Measurements from ENCODE around the gene FHIP1A. TPM values are rescaled to one million over a fixed set of nuclear protein-coding genes. Genes with fewer than 3 reads are reported as not detected.

FHIP1A gene
- total RNA-seq = 1 to 10 TPM in 1 of 3 donors, under 1 TPM in 1, not detected in 1; 0.49 to 3.0 TPM
- 3.2 TPM for total RNA-seq (2013)

- Mint-ChIP-seq H3K27ac (no peak within 1 kb of the TSS), H3K4me1 (peaks cover 12 to 28% of the 10 kb centered on the region in 2 donors), H3K4me3 (peak within 1 kb of the TSS; percentile 87), H3K36me3 (no peaks in the 10 kb centered on the region), H3K27me3 (ENCODE audit: low read depth in 2 of 2) (peaks cover 35 to 36% of the 10 kb centered on the region in 2 donors), H3K9me3 (no peaks in the 10 kb centered on the region)
- peak within 1 kb of the TSS; percentile 35 for H3K27ac ChIP-seq (ENCODE audit: low read length)
- ATAC-seq = peak; percentile 61 to 76 (median 76)
- H3K4me1 ChIP-seq (ENCODE audit: control insufficient read depth, insufficient read depth, low read length) = peaks cover 25% of the 10 kb centered on the region
- intact Hi-C loops (cut with micrococcal nuclease) = no loop called here
- peak within 1 kb of the TSS; percentile 50 for H3K4me3 ChIP-seq (ENCODE audit: low read length)
- H3K36me3 ChIP-seq (ENCODE audit: control insufficient read depth, insufficient read depth, low read length) = no peaks in the 10 kb centered on the region
- no peaks in the 10 kb centered on the region for H3K9me3 ChIP-seq (ENCODE audit: control insufficient read depth, insufficient read depth, low read length)
- TF ChIP-seq CTCF (IDR thresholded peaks at IDR 0.05) = no peak
- peak in 1 of 2 donors; percentile 87 for DNase-seq
- 1% methylated on average over 84 of the region's 84 CpGs for WGBS (ENCODE audit: insufficient coverage)
- peaks cover 4% of the 10 kb centered on the region for H3K27me3 ChIP-seq (ENCODE audit: control insufficient read depth, insufficient read depth, low read length)
Observed at GRCh38 chr4:151408630-151409469, at the start of gene FHIP1A. FHIP1A (plus strand) TSS chr4:151409176; CDS start chr4:151566260, 157,084 bp downstream.

- Mint-ChIP-seq H3K4me1 (no peaks in the 10 kb centered on the region), H3K4me3 (no peak overlapping the region), H3K27ac (no peak overlapping the region), H3K27me3 (ENCODE audit: low read depth in 2 of 2) (peaks cover 2 to 9% of the 10 kb centered on the region in 2 donors), H3K9me3 (no peaks in the 10 kb centered on the region), H3K36me3 (no peaks in the 10 kb centered on the region)
- Histone ChIP-seq H3K4me1 (ENCODE audit: control insufficient read depth, insufficient read depth, low read length) (no peaks in the 10 kb centered on the region), H3K4me3 (ENCODE audit: low read length) (no peak overlapping the region), H3K27me3 (ENCODE audit: control insufficient read depth, insufficient read depth, low read length) (no peaks in the 10 kb centered on the region), H3K27ac (ENCODE audit: low read length) (no peak overlapping the region), H3K9me3 (ENCODE audit: control insufficient read depth, insufficient read depth, low read length) (no peaks in the 10 kb centered on the region), H3K36me3 (ENCODE audit: control insufficient read depth, insufficient read depth, low read length) (no peaks in the 10 kb centered on the region)
- no peak for TF ChIP-seq CTCF (IDR thresholded peaks at IDR 0.05)
- no peak for DNase-seq
- WGBS (ENCODE audit: insufficient coverage) = 88% methylated on average over 3 of the region's 4 CpGs
- ATAC-seq = no peak
- intact Hi-C loops (cut with micrococcal nuclease) = no loop called here
Observed at GRCh38 chr4:151359576-151359975, 49.4 kb upstream of the FHIP1A start.

GRCh38 chr4:151361126-151361525, 47.9 kb upstream of the FHIP1A start:
- no peak overlapping the region for H3K27ac ChIP-seq (ENCODE audit: low read length)
- no peaks in the 10 kb centered on the region for H3K36me3 Mint-ChIP-seq
- no peaks in the 10 kb centered on the region for H3K9me3 Mint-ChIP-seq
- no peak for ATAC-seq
- no peaks in the 10 kb centered on the region for H3K36me3 ChIP-seq (ENCODE audit: control insufficient read depth, insufficient read depth, low read length)
- no peak for TF ChIP-seq CTCF (IDR thresholded peaks at IDR 0.05)
- no peak for DNase-seq
- intact Hi-C loops (cut with micrococcal nuclease) = no loop called here
- no peaks in the 10 kb centered on the region for H3K9me3 ChIP-seq (ENCODE audit: control insufficient read depth, insufficient read depth, low read length)
- H3K27me3 ChIP-seq (ENCODE audit: control insufficient read depth, insufficient read depth, low read length) = no peaks in the 10 kb centered on the region
- no peak overlapping the region for H3K4me3 Mint-ChIP-seq
- H3K27ac Mint-ChIP-seq = no peak overlapping the region
- WGBS (ENCODE audit: insufficient coverage) = 97% methylated on average over 2 of the region's 2 CpGs
- no peaks in the 10 kb centered on the region for H3K4me1 Mint-ChIP-seq
- peaks cover 2 to 9% of the 10 kb centered on the region in 2 donors for H3K27me3 Mint-ChIP-seq (ENCODE audit: low read depth in 2 of 2)
- no peaks in the 10 kb centered on the region for H3K4me1 ChIP-seq (ENCODE audit: control insufficient read depth, insufficient read depth, low read length)
- no peak overlapping the region for H3K4me3 ChIP-seq (ENCODE audit: low read length)
